ENCODE measurements around the gene YWHAG.

DNA sequence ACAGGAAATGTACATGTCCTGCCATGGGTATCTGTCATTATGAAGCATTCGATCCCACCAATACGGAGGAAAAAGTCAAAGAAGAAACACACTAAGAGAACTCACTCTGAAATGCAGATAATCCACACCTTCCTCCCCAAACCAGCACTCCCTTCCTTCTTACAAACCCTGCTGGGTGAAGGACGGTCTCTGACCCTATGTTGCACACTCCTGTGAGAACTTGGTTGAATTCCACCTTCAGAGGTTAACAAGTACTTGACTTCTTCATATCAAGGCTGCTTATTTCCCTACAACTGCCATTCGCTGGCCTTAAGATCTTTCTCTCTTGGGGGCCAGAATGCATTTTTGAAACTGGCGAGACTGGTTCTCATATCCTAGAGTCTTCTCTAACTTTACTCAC, 16.6 kb downstream of the YWHAG start:
- TF ChIP-seq, protein P1, sequence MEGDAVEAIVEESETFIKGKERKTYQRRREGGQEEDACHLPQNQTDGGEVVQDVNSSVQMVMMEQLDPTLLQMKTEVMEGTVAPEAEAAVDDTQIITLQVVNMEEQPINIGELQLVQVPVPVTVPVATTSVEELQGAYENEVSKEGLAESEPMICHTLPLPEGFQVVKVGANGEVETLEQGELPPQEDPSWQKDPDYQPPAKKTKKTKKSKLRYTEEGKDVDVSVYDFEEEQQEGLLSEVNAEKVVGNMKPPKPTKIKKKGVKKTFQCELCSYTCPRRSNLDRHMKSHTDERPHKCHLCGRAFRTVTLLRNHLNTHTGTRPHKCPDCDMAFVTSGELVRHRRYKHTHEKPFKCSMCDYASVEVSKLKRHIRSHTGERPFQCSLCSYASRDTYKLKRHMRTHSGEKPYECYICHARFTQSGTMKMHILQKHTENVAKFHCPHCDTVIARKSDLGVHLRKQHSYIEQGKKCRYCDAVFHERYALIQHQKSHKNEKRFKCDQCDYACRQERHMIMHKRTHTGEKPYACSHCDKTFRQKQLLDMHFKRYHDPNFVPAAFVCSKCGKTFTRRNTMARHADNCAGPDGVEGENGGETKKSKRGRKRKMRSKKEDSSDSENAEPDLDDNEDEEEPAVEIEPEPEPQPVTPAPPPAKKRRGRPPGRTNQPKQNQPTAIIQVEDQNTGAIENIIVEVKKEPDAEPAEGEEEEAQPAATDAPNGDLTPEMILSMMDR (IDR thresholded peaks at IDR 0.05): no peak
- TF ChIP-seq POLR2A (IDR thresholded peaks at IDR 0.05): no peak

All from Peyer's patch (tissue), 4 donors.